GM19438 (cell line): Measurements from ENCODE around the gene TIMM23.
"Not testable (repeated sequence)": the region's sequence is repeated elsewhere in the genome, so short reads cannot be mapped to it uniquely, and the experiment has no call there.

Source experiments
- ATAC-seq: cut with Tn5 transposase; IDR thresholded peaks from one replicate; pipeline ENCODE4 v1.9.1; 2021; ENCODE audit warnings: low read depth; ENCODE audit not compliant: unreplicated experiment

The TIMM23 gene

DNA sequence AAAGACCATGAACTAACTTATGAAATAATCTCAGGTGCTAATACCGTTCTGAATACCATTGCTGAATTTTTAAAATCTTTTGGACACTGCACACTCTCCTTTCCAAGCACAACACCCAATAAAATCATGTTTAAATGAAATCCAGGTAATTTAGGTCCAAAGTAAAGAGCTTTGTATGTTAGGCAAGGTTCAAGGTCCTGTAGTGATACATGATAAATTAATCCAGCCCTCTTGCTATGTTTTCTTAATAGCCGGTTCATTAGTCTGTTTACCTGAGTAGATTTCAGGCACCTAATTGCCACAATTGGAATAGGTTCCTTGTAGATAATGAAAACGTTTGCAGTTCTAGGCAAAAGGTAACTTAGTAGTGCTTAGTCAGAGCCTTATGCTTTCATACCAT is 13.3 kb downstream of the TIMM23 start:
- not testable (repeated sequence) for ATAC-seq

DNA sequence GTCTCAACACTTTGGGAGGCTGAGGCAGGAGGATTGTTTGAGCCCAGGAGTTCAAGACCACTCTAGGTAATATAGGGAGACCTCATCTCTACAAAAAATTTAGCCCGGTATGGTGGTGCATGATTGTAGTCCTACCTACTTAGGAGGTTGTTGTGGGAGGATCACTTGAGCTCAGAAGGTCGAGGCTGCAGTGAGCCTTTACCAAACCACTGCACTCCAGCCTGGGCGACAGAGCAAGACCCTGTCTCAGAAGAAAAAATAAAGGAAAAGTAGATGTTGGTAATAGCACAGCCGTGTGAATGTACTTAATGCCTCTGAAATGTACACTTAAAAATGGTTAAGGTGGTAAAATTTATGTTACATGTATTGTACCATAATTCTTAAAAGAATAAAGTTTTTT is 25.3 kb downstream of the TIMM23 start:
- no peak for ATAC-seq

DNA sequence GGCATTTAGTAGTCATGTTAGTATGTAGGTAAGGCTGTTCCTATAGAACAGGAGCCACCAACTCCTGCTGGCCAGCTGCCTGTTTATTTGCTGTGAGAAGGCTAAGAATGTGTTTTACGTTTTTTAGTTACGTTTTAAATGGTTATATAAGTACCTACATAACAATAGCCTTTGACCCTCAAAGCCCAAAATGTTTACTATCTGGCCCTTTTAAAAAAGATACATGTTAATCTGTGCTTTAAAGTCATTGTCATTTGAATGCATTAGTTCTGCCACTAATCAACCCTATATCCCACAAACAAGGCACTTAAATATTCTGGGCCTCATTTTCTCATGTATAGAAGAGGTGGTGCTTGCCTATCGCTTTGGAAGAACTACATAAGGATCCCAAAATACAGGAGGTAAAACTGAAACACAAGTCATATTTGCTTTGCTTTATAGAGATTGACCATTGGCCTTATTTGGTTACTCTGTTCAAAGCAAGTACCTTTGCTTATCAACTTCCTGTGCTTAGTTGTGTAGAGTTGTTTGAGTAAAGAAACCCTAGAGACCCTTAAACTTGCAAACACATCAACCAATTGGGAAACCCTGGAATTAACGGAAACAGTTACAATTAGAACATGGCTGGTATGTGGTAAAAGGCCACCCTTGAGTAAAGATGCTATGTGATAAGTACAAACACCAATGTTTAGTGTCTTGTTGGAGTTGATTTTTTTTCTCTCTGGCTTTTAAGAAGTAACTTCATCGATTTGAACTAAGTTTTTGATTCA is 25.9 kb downstream of the TIMM23 start:
- no peak for ATAC-seq

DNA sequence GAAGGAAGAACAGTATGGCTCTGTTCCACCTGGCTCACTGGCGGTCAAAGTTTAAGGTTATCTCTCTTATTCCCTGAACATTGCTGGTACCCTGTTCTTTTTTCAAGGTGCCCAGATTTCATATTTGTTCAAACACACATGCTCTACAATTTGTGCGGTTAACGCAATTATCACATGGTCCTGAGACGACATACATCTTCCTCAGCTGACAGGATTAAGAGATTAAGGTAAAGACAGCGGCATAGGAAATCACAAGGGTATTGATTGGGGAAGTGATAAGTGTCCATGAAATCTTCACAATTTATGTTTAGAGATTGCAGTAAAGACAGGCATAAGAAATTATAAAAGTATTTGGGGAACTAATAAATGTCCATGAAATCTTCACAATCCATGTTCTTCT is 27.7 kb downstream of the TIMM23 start:
- ATAC-seq: not testable (repeated sequence)

DNA sequence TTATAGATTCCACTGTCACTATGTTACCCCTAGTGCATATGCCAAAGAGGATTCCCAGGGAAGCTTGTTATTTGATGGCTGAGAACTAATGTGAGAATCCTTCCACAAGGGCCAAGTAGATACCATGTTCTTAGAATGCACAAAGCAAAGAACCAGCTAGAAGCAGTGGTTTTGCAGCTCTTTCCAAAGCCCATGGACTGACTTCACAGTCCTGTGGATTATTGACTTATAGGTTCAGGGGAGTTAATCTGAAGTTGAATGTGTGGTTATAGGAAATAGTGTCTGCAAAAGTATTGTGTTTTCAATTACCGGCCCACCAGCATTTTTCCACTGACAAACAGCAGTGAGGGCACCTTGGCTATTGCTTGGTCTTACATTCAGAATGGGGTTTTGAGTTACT is 28.2 kb downstream of the TIMM23 start:
- ATAC-seq: no peak

DNA sequence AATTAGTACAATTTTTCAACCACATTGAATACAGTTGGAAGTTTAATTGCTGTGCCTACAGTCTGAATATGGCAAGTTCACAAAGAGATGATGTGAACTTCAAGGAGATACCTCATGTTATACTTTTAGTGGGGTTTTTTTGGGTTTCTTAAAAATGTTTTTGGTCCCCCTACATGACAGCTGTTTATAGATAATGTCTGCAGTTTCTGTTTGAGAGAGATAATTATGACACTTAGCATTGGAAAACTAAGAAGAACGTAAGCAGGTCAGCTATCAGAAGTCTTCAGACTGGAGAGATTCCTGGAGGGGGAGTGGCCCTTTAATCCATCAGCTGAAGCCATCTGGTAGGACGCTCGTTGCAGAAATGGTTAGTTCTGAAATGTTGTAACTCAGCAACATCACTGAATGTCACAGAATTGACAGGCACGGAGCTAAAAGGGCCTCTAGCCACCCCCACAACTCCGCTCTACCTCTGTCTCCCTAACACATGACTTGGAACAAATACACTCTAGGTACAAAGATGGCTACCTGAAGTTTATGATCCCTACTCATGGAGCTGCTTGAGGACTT is 29.0 kb downstream of the TIMM23 start:
- ATAC-seq: no peak

DNA sequence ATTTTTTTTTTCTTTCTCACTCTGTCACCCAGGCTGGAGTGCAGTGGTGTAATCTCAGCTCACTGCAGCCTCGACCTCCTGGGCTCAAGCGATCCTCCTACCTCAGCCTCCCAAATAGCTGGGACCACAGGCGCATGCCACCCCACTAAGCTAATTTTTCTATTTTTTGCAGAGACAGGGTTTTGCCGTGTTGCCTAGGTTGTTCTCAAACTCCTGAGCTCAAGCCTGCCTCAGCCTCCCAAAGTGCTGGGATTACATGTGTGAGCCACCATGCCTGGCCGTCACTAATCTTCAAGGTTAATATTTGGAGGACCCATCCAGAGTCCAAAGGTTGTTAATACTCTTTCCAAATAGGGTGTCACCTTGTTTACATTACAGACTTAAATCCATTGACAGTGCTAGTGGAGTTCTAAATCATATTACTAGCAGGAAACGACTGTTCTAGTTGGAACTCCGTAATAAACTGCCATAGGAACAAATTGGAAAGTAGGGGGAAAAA is 29.9 kb downstream of the TIMM23 start:
- ATAC-seq: not testable (repeated sequence)

DNA sequence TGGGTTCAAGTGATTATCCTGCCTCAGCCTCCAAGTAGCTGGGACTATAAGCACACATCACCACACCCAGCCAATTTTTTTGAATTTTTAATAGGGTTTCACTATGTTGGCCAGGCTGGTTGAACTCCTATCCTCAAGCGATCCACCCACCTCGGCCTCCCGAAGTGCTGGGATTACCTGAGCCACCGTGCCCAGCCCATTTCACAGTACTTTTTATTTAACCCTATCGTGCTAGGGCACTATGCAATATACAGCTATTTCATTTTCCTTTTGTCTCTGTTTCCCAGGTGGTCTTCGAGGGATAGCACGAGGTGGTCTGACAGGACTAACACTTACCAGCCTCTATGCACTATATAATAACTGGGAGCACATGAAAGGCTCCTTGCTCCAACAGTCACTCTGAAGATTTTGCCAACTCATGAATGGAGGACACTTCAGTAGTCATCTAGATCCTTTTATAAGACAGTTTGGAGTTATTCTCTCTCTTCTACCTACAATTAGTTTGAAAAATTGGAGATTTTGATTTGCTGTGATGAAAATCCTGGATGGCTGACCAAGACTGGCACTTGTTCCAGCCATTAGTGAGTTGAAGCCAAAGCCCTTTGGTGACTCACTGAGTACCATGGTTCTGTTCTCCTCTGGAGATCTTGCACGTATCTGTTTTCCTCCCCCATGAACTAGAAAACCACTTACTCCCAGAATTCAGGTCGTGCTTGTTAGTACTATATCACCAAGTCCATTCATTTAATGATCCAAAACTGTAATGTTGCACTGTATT is 30.8 kb downstream of the TIMM23 start:
- ATAC-seq: no peak

DNA sequence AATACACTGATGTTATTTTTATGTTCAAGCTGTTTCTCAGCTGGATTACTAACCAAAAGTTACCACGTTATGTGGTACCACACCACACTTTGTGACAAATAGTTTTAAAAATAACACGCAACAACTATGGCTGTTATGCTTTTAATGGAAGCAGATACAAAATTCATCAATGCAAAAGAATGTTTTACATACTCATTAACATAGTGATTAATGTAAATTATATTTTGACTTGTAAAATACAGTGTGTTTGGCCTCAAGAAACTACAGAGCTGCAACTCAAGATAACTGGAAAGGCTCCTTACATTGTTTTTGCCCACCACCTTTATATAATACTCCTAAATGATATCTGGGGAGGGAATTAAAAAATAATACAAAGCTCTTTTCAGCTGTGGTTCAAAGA is 32.7 kb downstream of the TIMM23 start:
- no peak for ATAC-seq

DNA sequence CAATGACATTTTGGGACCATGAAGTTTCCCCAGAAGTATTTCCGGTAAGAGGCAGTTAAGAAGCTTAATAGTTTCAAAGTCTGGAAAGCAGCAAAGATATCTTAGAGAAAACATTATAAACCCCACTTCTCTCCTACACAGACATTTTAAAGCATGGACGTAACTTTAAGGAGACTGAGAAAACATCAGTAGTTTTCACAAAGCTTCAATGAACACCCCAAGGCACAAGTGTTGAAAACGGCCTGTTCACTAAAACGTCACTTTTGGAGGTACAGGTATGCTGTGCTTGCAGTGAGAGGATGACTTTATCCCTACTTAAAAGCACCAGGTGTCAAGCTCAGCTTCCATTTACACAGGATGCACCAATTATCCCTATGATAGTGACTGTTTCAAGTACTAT is 33.1 kb downstream of the TIMM23 start:
- no peak for ATAC-seq

DNA sequence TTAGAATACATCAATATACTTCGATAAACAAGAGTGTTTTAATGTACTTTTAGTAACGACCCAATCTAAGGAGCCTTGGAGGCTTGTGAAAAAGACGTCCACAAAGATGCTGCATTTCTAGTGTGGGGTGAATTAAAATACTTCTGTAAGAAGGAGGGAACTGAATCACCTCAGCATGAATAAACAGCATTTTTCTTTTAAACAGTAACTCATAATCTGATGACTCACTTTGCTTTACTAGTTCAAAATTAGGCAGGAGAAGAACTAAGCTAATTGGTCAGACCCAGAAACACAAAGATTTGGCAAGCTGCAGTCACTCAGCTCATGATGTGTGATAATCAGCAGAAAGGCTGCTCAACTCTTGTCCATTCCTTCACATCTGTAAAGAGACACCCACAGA is 33.9 kb downstream of the TIMM23 start:
- no peak for ATAC-seq

DNA sequence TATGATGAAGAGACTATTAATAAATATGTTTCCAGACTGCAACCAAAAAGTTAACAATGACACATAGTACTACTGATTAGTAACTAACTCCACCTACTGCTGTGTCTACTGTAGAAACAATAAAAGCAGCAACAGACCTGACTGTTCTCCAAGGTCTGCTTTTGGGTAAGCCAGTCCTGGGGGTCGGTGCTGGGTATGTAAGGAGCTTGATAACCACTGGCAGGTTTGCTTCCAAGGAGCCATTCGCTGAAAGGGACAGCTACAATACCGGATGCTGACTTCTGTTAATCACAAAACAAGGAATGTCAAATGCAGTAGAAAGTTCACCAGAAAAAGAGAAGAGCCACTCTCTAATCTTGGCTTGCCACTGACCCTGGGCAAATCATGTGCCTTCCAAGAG is 40.5 kb downstream of the TIMM23 start:
- ATAC-seq: no peak

DNA sequence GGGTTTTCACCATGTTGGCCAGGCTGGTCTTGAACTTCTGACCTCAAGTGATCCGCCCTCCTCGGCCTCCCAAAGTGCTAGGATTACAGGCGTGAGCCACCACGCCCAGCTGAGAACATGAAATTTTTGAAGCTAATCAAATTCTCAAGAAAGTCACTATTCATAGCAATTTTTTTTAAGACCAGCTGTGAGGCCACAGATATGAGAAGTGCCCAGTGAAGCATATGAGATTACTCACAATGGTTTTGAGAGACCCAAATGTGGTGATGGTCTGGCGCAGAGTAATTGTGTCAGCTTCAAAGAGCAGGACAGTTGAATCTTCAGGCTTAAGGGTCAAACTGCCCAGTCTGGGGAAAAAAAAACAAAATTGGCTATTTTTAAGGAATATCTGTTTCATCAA is 41.9 kb downstream of the TIMM23 start:
- no peak for ATAC-seq

DNA sequence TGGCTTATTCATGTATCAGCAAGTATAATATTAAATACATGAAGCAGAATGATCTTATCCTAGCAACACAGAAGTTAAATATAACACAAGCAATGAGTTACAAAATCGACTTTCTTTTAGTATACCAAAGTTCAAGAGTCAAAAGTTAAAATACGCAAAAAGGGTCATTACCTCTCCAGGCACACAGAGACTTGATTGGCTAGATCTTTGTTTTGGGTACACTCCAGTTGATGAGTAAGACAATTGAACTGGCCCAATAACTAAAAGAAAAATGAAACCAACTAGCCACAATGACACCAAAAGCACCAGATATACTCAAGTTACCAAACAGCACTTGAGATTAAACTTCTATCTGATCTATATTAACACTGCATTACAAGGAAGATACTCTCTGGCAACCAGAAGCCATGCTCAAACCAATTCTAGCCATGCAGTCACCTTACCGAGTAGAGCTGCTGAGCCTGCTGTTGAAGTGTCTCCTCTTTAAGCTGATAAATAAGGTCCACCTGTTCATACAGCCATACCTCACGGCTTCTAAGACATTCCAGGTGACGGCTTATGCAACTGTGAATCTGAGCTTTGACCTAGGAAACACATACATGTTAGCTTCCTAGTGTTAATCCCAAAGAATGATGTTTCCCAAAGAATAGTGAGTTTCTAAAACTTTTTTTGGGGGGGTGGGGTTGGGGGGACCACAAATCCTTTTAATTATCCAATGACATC is 42.6 kb downstream of the TIMM23 start:
- ATAC-seq: no peak

DNA sequence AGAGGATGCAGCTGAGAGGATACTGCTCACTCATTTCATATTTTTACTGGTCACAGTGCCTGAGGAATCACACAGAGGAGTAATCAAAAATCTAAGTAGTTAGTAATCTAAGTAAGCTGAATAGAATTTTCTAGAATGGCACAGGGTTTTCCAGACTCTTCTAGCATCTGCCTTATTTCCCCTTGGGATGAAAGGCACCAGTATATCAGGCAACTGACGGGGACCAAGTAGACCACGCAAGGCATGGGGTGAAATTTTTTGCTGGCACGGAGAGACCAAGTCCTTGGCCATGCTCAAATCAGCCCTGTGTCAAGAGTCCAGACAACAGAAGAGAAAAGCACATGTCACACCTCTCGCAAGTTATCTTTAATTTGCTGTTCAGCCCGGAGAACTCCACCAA is 43.9 kb downstream of the TIMM23 start:
- no peak for ATAC-seq

DNA sequence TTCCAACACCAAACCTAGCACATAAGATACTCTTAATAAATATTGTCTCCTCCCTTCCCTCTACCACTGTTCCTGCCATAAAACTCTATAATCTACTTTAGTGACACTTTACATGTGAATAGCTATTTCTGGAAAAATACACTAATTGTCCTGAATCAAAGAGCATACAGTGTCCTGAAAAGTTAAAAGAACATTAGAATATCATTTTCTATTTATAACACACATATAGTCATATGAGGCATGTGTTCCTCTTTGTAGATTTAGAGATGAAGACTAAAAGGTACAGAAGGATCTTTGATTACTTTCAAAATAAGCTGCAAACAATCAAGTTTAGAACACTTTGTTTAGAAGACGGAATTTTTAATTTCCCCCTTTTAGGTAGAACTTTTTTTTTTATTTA is 44.5 kb downstream of the TIMM23 start:
- no peak for ATAC-seq

DNA sequence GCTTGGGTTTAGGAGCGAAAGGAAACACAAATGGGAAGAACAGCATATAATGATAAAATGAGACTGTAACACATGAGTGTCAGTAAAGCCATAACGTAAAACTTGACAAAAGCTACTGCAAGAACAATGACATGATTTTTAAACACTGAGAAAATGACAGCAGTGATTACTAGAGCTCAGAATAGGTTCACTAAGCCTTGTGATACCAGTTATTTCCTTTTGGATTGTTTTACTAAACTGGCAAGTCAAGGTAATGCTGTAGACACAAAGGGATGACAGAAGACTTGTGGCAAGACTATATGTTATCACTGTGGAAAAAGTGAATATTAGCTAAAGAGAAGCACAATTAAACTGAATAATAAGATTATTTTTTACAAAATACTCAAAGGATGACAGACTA is 45.4 kb downstream of the TIMM23 start:
- ATAC-seq: no peak

DNA sequence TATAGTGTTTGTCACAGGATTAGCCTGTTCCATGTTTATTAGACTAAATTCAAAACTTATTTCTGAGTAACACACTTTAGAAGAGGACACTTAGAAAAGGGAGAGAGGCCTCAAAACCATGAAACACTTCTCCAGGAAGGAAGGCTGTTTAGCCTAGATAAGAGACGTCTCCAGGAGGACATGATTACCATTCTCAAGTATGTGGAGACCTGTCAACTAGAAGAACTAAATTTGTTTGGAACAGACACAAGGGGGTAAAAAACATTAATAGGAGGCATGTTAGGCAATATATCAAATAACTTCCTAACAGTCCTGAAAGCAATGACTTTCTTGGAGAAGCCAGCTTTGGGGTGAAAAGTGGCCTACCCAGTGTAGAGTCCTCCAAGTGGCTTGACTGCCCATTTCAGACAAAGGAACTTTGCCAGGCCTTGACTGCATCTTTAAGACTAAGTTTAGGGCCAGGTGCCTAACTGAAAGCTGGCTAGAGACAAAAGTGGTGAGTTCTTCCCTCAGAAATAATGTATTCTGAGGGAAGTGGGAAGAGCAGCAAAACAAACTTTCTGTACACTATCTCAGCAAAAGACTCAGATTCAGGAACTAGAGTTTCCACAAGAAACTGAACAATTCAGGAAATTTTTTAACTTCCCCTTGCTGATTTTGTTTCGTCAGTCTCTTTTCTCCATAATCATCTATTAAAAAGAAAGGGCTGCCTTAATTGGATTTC is 46.3 kb downstream of the TIMM23 start:
- ATAC-seq: no peak

DNA sequence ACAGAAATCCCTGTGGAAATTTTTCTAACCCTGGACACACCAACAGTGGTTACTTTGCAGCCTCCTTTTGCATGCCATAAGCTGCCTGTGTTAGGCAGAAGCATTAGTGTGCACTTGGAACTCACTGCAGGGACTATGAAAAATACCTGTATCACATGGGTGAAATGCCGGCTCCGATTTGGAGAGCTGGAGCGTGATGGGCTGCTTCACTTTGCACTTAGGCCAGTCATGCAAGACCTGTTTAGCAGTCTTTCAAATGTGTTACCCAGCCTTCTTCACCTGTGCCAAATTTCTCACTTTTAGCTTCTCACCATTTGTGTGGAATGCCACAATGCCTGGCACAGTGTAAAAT is 46.9 kb downstream of the TIMM23 start:
- no peak for ATAC-seq

DNA sequence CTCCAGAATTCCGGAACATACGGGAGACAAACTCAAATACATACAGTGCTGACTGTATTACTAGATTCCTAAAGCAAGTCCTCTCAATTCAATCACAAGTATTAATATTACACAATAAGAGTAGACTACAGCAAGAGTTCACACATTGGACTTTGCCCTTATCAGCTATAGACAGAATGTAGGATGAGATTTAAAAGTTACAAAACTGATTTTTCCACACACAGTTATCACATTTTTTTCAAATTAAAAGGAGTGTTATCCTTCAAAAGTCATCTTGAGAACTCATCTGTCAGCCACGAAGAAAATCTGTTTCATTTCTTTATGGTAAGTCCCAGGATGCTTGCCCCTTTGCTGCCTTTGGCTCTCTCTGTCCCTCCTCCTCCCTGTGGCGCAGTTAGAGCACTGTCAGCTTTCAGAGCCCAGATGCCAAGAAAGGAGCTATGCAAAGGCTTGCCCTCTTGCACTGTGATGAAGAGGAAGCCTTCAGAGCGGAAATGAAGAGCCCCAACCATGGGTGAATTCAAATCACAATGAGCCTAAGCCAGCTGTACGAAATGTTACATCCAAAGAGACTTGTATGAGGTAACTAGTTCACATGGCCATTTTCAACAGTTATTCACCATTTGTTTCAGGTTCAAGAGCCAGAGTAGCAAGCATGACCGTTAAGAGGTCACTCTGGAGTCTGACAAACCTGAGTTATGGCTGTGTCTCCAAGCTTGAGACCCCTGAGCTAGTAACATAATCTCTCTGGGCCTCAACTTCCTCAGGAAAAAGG is 47.5 kb downstream of the TIMM23 start:
- no peak for ATAC-seq
